NCI-H69 (cell line): ENCODE measurements around the gene AP1M1.
A peak's percentile ranks its signal among the peaks of the same experiment; 100 is the strongest.

Experiments
- DNase-seq: peaks from one replicate; lab custom pipeline; 2025; lab: John Stamatoyannopoulos, UW

The AP1M1 gene

GRCh38 chr19:16233081-16233776 is 35.5 kb downstream of the AP1M1 start:
- DNase-seq: no peak

- no peak for DNase-seq
Observed at GRCh38 chr19:16233836-16234551, 36.3 kb downstream of the AP1M1 start.

GRCh38 chr19:16234552-16235445 is 37.1 kb downstream of the AP1M1 start:
- DNase-seq: no peak

GRCh38 chr19:16235811-16236652 is 38.3 kb downstream of the AP1M1 start:
- no peak for DNase-seq

- no peak for DNase-seq
Observed at GRCh38 chr19:16244091-16244490, 46.4 kb downstream of the AP1M1 start.

- DNase-seq: peak; percentile 71
Observed at GRCh38 chr19:16247353-16248182, 49.9 kb downstream of the AP1M1 start.

- no peak for DNase-seq
Observed at GRCh38 chr19:16248380-16249023, 50.8 kb downstream of the AP1M1 start.

GRCh38 chr19:16249826-16250404 is 52.2 kb downstream of the AP1M1 start:
- DNase-seq: no peak

- DNase-seq: no peak
Observed at GRCh38 chr19:16252459-16253205, 54.9 kb downstream of the AP1M1 start.

- no peak for DNase-seq
Observed at GRCh38 chr19:16254851-16255408, 57.2 kb downstream of the AP1M1 start.

GRCh38 chr19:16257509-16258002 is 59.8 kb downstream of the AP1M1 start:
- DNase-seq: no peak

GRCh38 chr19:16258440-16258903 is 60.8 kb downstream of the AP1M1 start:
- DNase-seq: no peak

GRCh38 chr19:16259385-16260159 is 61.9 kb downstream of the AP1M1 start:
- no peak for DNase-seq

GRCh38 chr19:16260160-16260811 is 62.6 kb downstream of the AP1M1 start:
- no peak for DNase-seq

GRCh38 chr19:16260812-16261161 is 63.1 kb downstream of the AP1M1 start:
- DNase-seq: no peak

GRCh38 chr19:16261584-16262368 is 64.1 kb downstream of the AP1M1 start:
- DNase-seq: no peak
